ENCODE results near the gene TARBP2. TPM values are rescaled to one million over a fixed set of nuclear protein-coding genes. Genes with fewer than 3 reads are reported as not detected.

Gene TARBP2
- total RNA-seq, 2 donors from 2014 or later, result 33.8 to 56.7 TPM

DNA sequence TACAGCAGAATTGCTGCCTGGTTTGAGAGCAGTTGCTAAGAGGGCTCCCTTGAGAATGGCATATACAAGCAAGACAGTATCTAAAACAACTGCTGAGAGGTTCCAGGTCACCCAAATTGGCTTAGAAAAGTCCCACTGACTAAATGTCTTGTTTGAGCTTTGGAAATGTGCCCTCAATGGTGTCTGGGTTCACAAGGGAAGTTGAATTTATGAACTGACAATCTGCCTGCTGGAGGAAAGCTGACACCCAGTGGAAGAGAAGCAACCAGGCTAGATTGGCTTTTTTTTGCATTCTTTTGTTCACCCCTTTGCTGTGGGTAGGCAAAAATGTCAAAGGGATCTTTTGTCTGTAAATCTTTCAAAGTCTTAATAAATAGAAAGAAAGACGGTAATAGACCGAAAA is 50.8 kb downstream of the TARBP2 start:
- Mint-ChIP-seq H3K27me3 (no peaks in the 10 kb centered on the region), H3K4me3 (no peak overlapping the region)

DNA sequence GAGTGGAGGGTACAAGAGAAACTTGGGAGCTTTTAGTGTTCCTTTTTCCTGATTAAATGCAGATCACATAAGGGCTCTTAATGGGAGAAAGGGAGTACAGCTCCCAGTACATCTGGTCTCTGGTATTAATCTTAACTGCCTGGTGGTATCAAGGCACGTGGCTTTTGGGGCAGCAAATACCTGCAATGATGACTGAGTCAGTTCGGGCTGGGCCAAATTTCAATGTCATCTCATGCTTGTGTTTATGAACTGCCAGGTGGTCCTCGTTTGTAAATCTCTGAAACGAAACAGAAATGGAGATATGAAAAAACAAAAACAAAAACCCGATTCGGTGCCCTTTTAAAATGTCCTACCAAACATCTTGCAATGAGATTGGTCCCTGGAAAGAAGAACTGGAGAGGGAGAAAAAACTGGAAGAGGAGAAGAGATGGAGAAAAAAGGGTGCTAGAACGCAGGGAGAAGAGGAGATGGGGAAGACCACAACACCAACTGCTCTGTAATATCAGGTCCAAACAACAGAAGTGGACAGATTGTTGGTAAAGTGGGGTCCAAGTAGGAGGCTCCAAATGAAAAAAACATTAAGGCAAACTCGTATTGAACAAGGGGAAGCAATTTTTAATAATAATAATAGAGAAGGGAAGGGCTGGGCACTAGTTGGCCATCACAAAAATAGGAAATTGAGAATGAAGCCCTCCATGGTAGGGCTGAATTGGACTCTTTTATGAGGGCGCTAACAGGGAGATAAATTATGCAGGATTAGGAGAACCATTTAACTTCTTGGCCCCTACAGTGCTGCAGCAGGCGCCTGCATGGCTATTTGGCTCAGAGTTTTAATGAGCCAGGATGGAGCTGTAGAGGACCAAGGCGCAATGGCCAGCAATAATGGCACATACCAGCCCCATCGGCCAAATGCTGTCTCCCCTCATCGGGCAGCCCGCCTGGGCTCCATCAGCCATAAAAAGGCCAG is 51.6 kb downstream of the TARBP2 start:
- no peaks in the 10 kb centered on the region for H3K36me3 Mint-ChIP-seq
- no peak for ATAC-seq
- H3K27ac Mint-ChIP-seq, result no peak overlapping the region
- H3K4me1 Mint-ChIP-seq (ENCODE audit: low read depth in 2 of 2), result no peaks in the 10 kb centered on the region
- no peak overlapping the region for H3K4me3 Mint-ChIP-seq
- H3K9me3 Mint-ChIP-seq, result no peaks in the 10 kb centered on the region
- DNase-seq (ENCODE audit: low spot score), result no peak
- H3K27me3 Mint-ChIP-seq, result no peaks in the 10 kb centered on the region

More for the DNA sequence above, 50.8 kb downstream of the TARBP2 start:
- no peaks in the 10 kb centered on the region for H3K4me1 Mint-ChIP-seq (ENCODE audit: low read depth in 2 of 2)
- H3K27ac Mint-ChIP-seq, result no peak overlapping the region
- H3K9me3 Mint-ChIP-seq, result no peaks in the 10 kb centered on the region
- ATAC-seq (no peak), DNase-seq (ENCODE audit: low spot score) (no peak)
- H3K36me3 Mint-ChIP-seq, result no peaks in the 10 kb centered on the region

Other genes with a start within 250 kb of the TARBP2 start
- gene ESPL1, start 233.0 kb upstream of the TARBP2 start, total RNA-seq, result 100 to 1,000 TPM in 1 of 2 donors, 10 to 100 TPM in 1; 35.2 to 127 TPM
- gene PFDN5, start 205.7 kb upstream of the TARBP2 start, total RNA-seq, result 100 to 1,000 TPM; 199 to 233 TPM
- gene MYG1, start 201.6 kb upstream of the TARBP2 start, total RNA-seq, result 10 to 100 TPM; 55.8 to 72.9 TPM
- 10 to 100 TPM; 56.7 to 96.2 TPM for gene AAAS, start 179.7 kb upstream of the TARBP2 start, total RNA-seq
- gene SP7, start 164.9 kb upstream of the TARBP2 start, total RNA-seq, result not detected
- gene SP1, start 121.1 kb upstream of the TARBP2 start, total RNA-seq, result 10 to 100 TPM; 56.8 to 68.1 TPM
- gene AMHR2, start 77.4 kb upstream of the TARBP2 start, total RNA-seq, result not detected
- gene PRR13, start 59.5 kb upstream of the TARBP2 start, total RNA-seq, result 100 to 1,000 TPM; 206 to 353 TPM
- gene PCBP2, start 49.2 kb upstream of the TARBP2 start, total RNA-seq, result 100 to 1,000 TPM; 641 to 747 TPM
- 10 to 100 TPM; 13.1 to 13.3 TPM for gene MAP3K12, start 1.8 kb upstream of the TARBP2 start, total RNA-seq
- gene NPFF, start 6.2 kb downstream of the TARBP2 start, total RNA-seq, result 1 to 10 TPM in 1 of 2 donors, not detected in 1; 1.9 TPM
- gene ATF7, start 125.1 kb downstream of the TARBP2 start, total RNA-seq, result 10 to 100 TPM; 36.4 to 39.4 TPM
- 100 to 1,000 TPM; 221 to 334 TPM for gene ATP5MC2, start 174.8 kb downstream of the TARBP2 start, total RNA-seq
- 10 to 100 TPM; 39.0 to 79.8 TPM for gene CALCOCO1, start 226.2 kb downstream of the TARBP2 start, total RNA-seq